Psoas muscle (tissue), 8 donors: ENCODE measurements around the gene YIPF2. TPM values are rescaled to one million over a fixed set of nuclear protein-coding genes. Genes with fewer than 3 reads are reported as not detected.

Source experiments
- ATAC-seq, 4 donors: fragments of 200-7000 bp; cut with Tn5 transposase; one replicate each; pipeline ENCODE4 v1.9.1; 2020; ENCODE audit warnings: moderate library complexity in 3 of 4, mild to moderate bottlenecking in 2 of 4
- DNase-seq, 2 donors: peaks; one replicate each; pipeline ENCODE4 v3.0.0-alpha.2; 2020
- H3K27ac ChIP-seq: fragments of 200-600 bp; one replicate; pipeline ENCODE4 v1.8.0; 2022
- H3K27me3 ChIP-seq, 3 donors: fragments of 200-600 bp in 1 of 3; one replicate each; pipeline versions ENCODE4 v1.6.1 to v1.8.0; 2013 to 2022; ENCODE audit warnings: low read length in 2 of 3, mild to moderate bottlenecking in 2 of 3, moderate library complexity in 1 of 3; ENCODE audit not compliant: insufficient read depth in 3 of 3
- H3K36me3 ChIP-seq, 2 donors: fragments of 200-600 bp in 1 of 2; one replicate each; pipeline versions ENCODE4 v1.6.1 to v1.8.0; 2013 to 2022; ENCODE audit warnings: low read depth in 1 of 2, mild to moderate bottlenecking in 1 of 2, moderate library complexity in 1 of 2; ENCODE audit not compliant: insufficient read depth in 1 of 2
- H3K4me1 ChIP-seq: fragments of 200-600 bp; one replicate; pipeline ENCODE4 v1.8.0; 2022
- H3K4me3 ChIP-seq: fragments of 200-600 bp; one replicate; pipeline ENCODE4 v1.8.0; 2022; ENCODE audit warnings: mild to moderate bottlenecking
- H3K9me3 ChIP-seq: fragments of 200-600 bp; one replicate; pipeline ENCODE4 v1.8.0; 2022
- WGBS, 3 donors: extraction: QIAGEN DNeasy Blood & Tissue Kit; methylation state at CpG; one replicate each; pipeline versions ENCODE4 v1.1.6 to v1.1.7; 2013; 5-methylcytosine and 5-hydroxymethylcytosine counted together
- intact Hi-C, 2 donors: fragments of 100-400 bp; cut with DNase I; formaldehyde crosslinking; loops; one replicate each; pipeline versions ENCODE4 v1.11.0 to v1.14.2; 2022
- polyA plus RNA-seq, 3 donors: library from polyadenylated mRNA; stranded (reverse); fragments of 200-250 nt; gene quantifications; one replicate each; pipeline ENCODE4 v1.2.3, GENCODE V29; 2013
- total RNA-seq, 4 donors: library from RNA; stranded (reverse); fragmentation: NEBNext Ultra II Directional in 2 of 4; extraction: Animal tissue kit (Norgen Biotek cat#: 25700) in 2 of 4; gene quantifications; one replicate each; pipeline versions ENCODE4 v1.2.1 to v1.2.4, GENCODE V29; 2021 to 2023
- TF ChIP-seq, protein P1 (sequence below): fragments of 200-600 bp; IDR thresholded peaks from one replicate; pipeline ENCODE4 v1.8.0; 2022; ENCODE audit warnings: antibody characterized with exemption
- donor health status: healthy with polysubstance abuse.
- donor health status: DM: no; HTN: no; CAD: no; lungs with moderate emphysema.
- donor health status: Bipolar disorder and iron deficiency.
- donor health status: healthy.
- donor health status: DM: yes; HTN: yes; CAD: no.
- donor health status: DM: no; HTN: no; CAD: no.
- donor health status: DM: no; HTN: no; CAD: no.
- donor health status: DM: yes; HTN: yes; CAD: no.

The YIPF2 gene
- total and polyA plus RNA-seq, 7 donors, result 12.1 to 18.5 (median 16.9) TPM

DNA sequence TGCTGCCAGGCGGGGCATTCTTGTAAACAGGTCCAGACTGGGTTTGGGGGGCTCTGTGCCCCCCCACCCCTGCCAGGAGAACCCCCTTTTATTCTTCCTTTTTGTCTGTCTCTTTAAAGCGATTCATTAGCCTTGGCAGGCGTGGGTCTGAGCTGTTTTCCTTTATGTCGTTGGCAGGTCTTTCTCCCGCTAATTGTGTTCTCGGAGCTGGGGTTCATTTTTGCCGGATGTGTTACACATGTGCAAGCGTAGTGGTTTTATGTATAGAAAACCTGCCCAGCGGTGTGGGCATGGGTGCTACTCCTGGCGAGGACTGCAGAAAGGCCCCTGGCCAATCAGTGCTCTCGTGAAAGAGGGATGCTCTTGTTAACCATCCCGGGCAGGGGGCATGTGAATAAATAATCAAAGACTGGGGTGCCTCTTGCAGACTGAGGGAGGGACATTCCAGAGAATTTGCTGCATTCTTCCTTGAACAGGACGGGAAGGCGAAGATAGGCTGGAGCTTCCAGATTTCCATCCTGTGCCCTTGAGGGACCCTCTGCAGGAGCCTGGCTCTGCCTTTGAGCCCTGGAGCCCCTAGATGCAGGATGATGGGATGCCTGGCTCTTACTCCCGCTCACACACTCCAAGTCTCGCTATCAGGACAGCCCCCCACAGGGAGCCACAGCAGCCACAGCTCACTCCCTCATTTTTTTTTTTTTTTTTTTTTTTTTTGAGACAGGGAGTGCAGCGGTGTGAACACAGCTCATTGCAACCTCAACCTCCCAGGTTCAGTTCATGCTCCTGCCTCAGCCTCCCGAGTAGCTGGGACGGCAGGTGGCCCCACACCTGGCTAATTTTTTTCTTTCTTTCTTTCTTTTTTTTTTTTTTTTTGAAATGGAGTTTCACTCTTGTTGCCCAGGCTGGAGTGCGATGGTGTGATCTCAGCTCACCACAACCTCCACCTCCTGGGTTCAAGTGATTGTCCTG is 43.0 kb downstream of the YIPF2 start:
- DNase-seq (no peak), ATAC-seq (no peak)
- TF ChIP-seq, protein P1, sequence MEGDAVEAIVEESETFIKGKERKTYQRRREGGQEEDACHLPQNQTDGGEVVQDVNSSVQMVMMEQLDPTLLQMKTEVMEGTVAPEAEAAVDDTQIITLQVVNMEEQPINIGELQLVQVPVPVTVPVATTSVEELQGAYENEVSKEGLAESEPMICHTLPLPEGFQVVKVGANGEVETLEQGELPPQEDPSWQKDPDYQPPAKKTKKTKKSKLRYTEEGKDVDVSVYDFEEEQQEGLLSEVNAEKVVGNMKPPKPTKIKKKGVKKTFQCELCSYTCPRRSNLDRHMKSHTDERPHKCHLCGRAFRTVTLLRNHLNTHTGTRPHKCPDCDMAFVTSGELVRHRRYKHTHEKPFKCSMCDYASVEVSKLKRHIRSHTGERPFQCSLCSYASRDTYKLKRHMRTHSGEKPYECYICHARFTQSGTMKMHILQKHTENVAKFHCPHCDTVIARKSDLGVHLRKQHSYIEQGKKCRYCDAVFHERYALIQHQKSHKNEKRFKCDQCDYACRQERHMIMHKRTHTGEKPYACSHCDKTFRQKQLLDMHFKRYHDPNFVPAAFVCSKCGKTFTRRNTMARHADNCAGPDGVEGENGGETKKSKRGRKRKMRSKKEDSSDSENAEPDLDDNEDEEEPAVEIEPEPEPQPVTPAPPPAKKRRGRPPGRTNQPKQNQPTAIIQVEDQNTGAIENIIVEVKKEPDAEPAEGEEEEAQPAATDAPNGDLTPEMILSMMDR, result no peak
- Histone ChIP-seq H3K27ac (peak overlapping the region; percentile 71), H3K4me1 (peaks cover 69% of the 10 kb centered on the region), H3K27me3 (no peaks in the 10 kb centered on the region), H3K36me3 (no peaks in the 10 kb centered on the region), H3K4me3 (no peak overlapping the region), H3K9me3 (no peaks in the 10 kb centered on the region)
- intact Hi-C loops, result no loop called here
- WGBS, 3 donors, result 58 to 69% (median 66%) methylated on average over 19 to 20 of the region's 20 CpGs

DNA sequence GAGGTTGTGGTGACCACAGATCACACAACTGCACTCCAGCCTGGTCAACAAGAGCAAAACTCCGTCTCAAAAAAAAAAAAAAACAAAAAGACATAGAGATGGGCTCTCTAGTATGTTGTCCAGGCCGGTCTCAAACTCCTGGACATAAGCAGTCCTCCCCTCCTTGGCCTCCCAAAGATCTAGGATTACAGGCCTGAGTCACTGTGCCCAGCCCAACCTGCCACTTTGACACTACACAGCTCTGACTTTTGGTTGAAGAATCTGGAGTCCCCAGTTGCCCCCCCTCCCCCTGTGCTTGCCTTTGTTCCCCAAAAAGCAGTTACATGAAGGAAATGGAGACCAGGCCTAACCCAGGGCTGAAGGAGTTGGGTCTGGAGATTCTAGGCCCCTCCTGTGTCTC is 44.2 kb downstream of the YIPF2 start:
- TF ChIP-seq, protein P1, result no peak
- Histone ChIP-seq H3K4me1 (peaks cover 78% of the 10 kb centered on the region), H3K27ac (peak overlapping the region; percentile 71), H3K4me3 (no peak overlapping the region), H3K27me3 (no peaks in the 10 kb centered on the region), H3K36me3 (no peaks in the 10 kb centered on the region), H3K9me3 (no peaks in the 10 kb centered on the region)
- 44 to 52% (median 47%) methylated on average over 2 of the region's 2 CpGs for WGBS, 3 donors
- no peak for DNase-seq
- intact Hi-C loops, result no loop called here
- ATAC-seq, result peak; percentile 53 to 73 (median 70)

DNA sequence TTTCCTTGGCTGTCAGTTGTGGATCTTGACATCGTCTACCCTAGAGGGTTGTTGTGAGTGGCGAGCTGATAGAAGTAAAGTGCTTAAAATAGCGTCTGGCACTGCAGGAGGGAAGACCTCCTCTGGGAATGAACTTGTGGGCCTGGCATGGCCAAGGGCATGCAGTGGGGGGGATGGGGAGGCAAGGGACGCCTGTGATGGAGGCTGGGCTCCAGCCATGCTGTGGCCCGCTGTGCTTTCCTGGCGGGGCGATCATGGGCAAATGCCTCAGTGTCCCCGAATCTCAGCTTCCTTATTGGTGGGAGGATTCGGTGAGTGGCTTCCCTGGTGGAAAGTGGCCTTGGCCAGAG is 46.4 kb downstream of the YIPF2 start:
- TF ChIP-seq, protein P1, result no peak
- peak overlapping the region; percentile 96 for H3K27ac ChIP-seq
- peak in 1 of 2 donors; percentile 68 for DNase-seq
- peaks cover 81% of the 10 kb centered on the region for H3K4me1 ChIP-seq
- H3K27me3 ChIP-seq, result no peaks in the 10 kb centered on the region
- WGBS, 3 donors, result 24 to 32% (median 27%) methylated on average over 9 of the region's 9 CpGs
- intact Hi-C loops, result no loop called here
- peak; percentile 66 to 79 (median 67) for ATAC-seq
- H3K4me3 ChIP-seq, result peak overlapping the region; percentile 5
- no peaks in the 10 kb centered on the region for H3K9me3 ChIP-seq
- no peaks in the 10 kb centered on the region for H3K36me3 ChIP-seq

DNA sequence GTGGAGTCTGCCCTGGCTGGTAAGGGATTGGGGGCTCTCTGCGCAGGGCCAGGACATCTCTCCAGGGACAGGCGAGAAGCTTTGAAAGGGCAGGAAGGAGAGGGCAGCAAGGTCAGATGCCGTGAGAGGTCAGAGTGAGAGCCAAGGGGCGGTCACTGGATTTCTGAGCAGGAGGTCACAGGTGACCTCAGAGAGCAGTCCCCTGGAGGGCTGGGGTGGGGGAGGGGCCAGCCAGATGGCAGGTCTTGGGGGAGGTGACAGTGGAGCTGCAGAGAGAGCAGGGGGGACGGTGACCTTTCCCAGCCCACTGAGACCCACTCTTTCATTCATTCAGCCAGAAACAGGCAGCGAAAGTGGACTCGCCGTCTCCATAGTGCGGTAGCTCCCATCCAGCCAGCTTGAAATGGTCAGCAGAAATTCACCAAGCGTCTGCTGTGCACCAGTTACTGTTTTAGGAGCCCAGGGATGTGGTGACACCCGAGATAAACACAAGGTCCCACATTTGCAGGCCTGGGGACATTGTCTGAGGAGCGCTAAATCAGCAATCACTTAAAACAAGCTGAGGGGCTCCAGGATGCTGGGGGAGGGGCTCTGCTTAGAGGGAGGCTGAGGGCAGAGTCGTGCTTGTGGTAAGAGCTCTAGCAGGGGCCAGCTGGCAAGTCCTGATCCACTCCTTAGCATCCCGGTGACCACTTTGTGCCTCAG is 46.9 kb downstream of the YIPF2 start:
- H3K9me3 ChIP-seq, result no peaks in the 10 kb centered on the region
- H3K27me3 ChIP-seq, result no peaks in the 10 kb centered on the region
- intact Hi-C loops, result no loop called here
- TF ChIP-seq, protein P1, result no peak
- H3K4me3 ChIP-seq, result no peak overlapping the region
- 27 to 31% (median 30%) methylated on average over 14 of the region's 14 CpGs for WGBS, 3 donors
- H3K4me1 ChIP-seq, result peaks cover 81% of the 10 kb centered on the region
- ATAC-seq (peak in 2 of 4 donors; percentile 8), DNase-seq (no peak)
- H3K36me3 ChIP-seq, result no peaks in the 10 kb centered on the region
- H3K27ac ChIP-seq, result peak overlapping the region; percentile 96
